ENCODE measurements around the gene CBX6. TPM values are rescaled to one million over a fixed set of nuclear protein-coding genes. Genes with fewer than 3 reads are reported as not detected.
"Not testable (repeated sequence)": the region's sequence is repeated elsewhere in the genome, so short reads cannot be mapped to it uniquely, and the experiment has no call there.

The CBX6 gene
- total RNA-seq, 4 donors from 2014 or later: 7.0 to 35.5 (median 10.7) TPM

GRCh38 chr22:38859581-38860282 lies 12.3 kb downstream of the CBX6 start:
- peak in 1 of 3 donors; percentile 48 for DNase-seq
- Histone ChIP-seq H3K27me3 (no peaks in the 10 kb centered on the region), H3K4me1 (peaks cover 0 to 12% (median 1%) of the 10 kb centered on the region in 4 donors), H3K9me3 (no peaks in the 10 kb centered on the region), H3K36me3 (no peaks in the 10 kb centered on the region), H3K4me3 (no peak overlapping the region), H3K27ac (no peak overlapping the region)
- TF ChIP-seq, protein P1, sequence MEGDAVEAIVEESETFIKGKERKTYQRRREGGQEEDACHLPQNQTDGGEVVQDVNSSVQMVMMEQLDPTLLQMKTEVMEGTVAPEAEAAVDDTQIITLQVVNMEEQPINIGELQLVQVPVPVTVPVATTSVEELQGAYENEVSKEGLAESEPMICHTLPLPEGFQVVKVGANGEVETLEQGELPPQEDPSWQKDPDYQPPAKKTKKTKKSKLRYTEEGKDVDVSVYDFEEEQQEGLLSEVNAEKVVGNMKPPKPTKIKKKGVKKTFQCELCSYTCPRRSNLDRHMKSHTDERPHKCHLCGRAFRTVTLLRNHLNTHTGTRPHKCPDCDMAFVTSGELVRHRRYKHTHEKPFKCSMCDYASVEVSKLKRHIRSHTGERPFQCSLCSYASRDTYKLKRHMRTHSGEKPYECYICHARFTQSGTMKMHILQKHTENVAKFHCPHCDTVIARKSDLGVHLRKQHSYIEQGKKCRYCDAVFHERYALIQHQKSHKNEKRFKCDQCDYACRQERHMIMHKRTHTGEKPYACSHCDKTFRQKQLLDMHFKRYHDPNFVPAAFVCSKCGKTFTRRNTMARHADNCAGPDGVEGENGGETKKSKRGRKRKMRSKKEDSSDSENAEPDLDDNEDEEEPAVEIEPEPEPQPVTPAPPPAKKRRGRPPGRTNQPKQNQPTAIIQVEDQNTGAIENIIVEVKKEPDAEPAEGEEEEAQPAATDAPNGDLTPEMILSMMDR (IDR thresholded peaks at IDR 0.05): no peak

GRCh38 chr22:38858492-38858891 lies 13.5 kb downstream of the CBX6 start:
- Histone ChIP-seq H3K36me3 (no peaks in the 10 kb centered on the region), H3K27me3 (no peaks in the 10 kb centered on the region), H3K9me3 (no peaks in the 10 kb centered on the region), H3K4me3 (no peak overlapping the region), H3K27ac (no peak overlapping the region), H3K4me1 (peaks cover 0 to 5% (median 0%) of the 10 kb centered on the region in 4 donors)
- no peak for TF ChIP-seq POLR2A (IDR thresholded peaks at IDR 0.05)
- TF ChIP-seq, protein P1 (IDR thresholded peaks at IDR 0.05): no peak
- peak in 1 of 3 donors; percentile 20 for DNase-seq

DNA sequence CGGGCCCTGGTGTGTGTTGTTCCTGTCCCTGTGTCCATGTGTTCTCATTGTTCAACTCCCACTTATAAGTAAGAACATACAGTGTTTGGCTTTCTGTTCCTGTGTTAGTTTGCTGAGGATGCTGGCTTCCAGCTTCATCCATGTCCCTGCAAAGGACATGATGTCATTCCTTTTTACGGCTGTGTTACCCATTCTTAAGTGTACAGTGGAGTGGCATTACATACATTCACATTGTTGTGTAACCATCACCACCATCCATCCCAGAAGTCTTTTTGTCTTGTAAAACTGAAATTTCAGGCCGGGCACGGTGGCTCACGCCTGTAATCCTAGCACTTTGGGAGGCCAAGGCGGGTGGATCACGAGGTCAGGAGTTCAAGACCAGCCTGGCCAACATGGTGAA lies 17.5 kb downstream of the CBX6 start:
- not testable (repeated sequence) for H3K4me1 ChIP-seq, DNase-seq, H3K9me3 ChIP-seq, H3K27ac ChIP-seq, H3K4me3 ChIP-seq, H3K27me3 ChIP-seq, H3K36me3 ChIP-seq

DNA sequence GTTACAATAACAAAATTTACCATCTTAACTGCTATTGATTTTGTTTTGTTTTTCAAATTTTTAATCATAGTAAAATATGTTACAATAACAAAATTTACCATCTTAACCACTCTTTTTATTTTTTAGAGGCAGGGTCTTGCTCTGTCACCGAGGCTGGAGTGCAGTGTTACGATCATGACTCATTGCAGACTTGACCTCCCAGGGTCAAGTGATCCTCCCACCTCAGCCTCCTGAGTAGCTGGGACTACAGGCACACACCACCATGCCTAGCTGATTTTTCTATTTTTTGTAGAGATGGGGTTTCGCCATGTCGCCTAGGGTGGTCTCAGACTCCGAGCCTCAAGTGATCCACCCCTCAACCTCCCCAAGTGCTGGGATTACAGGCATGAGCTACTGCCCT lies 18.1 kb downstream of the CBX6 start:
- H3K27ac ChIP-seq, H3K36me3 ChIP-seq, DNase-seq, H3K9me3 ChIP-seq, H3K4me1 ChIP-seq, H3K27me3 ChIP-seq, H3K4me3 ChIP-seq: not testable (repeated sequence)

DNA sequence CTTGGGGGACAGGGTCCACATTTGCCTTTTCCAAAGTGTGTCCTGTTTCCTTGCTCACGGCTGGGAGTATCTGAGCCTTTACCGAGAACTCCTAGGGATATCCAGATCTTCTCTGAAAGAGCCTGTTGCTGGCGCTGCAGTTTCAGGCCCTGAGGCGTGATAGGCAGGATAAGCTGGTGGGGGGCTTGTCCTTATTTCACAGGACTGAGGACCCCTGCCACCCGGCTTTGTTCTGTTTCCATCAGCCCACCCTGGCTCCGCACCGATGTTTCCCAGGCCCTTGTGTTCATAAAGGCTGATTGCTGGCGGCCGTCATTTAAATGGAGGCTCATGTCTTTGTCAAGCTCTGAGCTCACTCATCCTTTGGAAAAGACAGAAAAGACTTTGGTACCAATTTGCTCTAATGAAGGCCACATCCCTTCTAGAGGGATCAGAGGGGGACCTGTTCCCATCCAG lies 18.8 kb downstream of the CBX6 start:
- DNase-seq: no peak
- Histone ChIP-seq H3K9me3 (no peaks in the 10 kb centered on the region), H3K4me3 (no peak overlapping the region), H3K4me1 (no peaks in the 10 kb centered on the region), H3K27me3 (no peaks in the 10 kb centered on the region), H3K27ac (no peak overlapping the region), H3K36me3 (no peaks in the 10 kb centered on the region)
- TF ChIP-seq POLR2A (IDR thresholded peaks at IDR 0.05): no peak
- TF ChIP-seq, protein P1 (IDR thresholded peaks at IDR 0.05): no peak

GRCh38 chr22:38852522-38852921 lies 19.5 kb downstream of the CBX6 start:
- H3K4me1 ChIP-seq: no peaks in the 10 kb centered on the region
- H3K36me3 ChIP-seq: no peaks in the 10 kb centered on the region
- H3K9me3 ChIP-seq: no peaks in the 10 kb centered on the region
- no peak overlapping the region for H3K4me3 ChIP-seq
- DNase-seq: no peak
- no peak overlapping the region for H3K27ac ChIP-seq
- no peak for TF ChIP-seq POLR2A (IDR thresholded peaks at IDR 0.05)
- TF ChIP-seq, protein P1 (IDR thresholded peaks at IDR 0.05): no peak
- no peaks in the 10 kb centered on the region for H3K27me3 ChIP-seq

Data from Peyer's patch (tissue), 4 donors.